Measurements from ENCODE around the gene TMTC4.
"Not testable (repeated sequence)": the region's sequence is repeated elsewhere in the genome, so short reads cannot be mapped to it uniquely, and the experiment has no call there.

The TMTC4 gene

GRCh38 chr13:100674572-100674871, at the start of gene TMTC4:
Gene TMTC4 (minus strand): TSS chr13:100674795. CDS start chr13:100670362, 4,433 bp downstream.
- DNase-seq, result no peak

DNA sequence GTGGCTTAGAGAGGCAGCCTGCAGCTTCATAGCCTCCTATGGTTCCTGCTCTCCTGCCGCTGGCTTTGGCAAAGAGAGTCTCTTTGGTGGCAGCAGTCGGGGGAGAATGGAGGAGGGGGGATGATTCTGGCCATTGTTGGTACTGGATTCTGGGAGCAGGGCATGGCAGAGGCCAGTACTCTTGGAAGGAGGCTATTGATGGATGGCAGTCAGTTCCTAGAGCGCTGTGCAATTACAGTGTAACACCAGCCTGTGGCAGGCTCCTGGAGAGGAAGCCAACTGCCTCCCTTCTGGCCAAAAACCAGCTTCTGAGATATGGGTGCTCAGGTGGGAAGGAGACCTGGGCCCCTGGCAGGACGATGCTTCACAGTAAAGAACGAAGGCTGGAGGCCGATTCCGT, 47.9 kb upstream of the TMTC4 start:
- intact Hi-C loops (cut with DNase I), result loop anchor here (1.0 kb wide), 1 partner anchor 266 kb away; no protein-coding TSS in a partner anchor
- DNase-seq, result no peak

More at GRCh38 chr13:100674572-100674871, at the start of gene TMTC4:
- intact Hi-C loops (cut with DNase I), result no loop called here

DNA sequence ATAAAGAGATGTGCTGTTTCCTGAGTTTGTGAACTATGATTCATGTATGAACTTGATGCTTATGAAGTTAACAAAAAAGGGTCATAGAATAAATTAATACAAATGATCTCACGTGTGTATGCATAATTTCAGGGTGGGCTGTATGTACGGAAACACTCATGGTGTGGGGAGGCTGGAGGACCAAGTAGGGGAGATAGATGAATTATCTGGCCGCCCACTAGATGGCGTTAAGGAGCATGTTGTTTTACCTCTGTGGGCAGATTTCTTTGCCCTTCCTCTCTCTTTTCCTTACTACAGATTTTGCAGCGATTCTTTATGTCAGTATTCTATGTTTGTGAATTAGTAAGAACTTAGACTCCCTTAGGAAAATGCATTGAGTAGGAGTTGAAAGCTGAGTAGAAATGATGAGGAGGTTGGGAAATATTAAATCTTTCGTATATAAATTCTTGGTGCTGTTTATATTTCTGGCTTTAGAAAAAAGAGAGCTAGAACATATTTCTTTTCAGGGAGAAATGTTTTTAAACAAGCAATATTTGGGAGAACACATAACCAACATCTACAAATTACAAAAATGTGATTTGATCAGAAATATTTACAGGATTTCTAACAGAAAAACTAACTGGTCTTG, 47.4 kb upstream of the TMTC4 start:
- peak in 5 of 10 donors; percentile 19 to 78 (median 56) for DNase-seq
- intact Hi-C loops (cut with DNase I), result loop anchor here (1.0 kb wide), 1 partner anchor 266 kb away; no protein-coding TSS in a partner anchor

GRCh38 chr13:100715604-100716003, 41.0 kb upstream of the TMTC4 start:
- intact Hi-C loops (cut with DNase I), result no loop called here
- DNase-seq, result peak in 1 of 10 donors; percentile 77

DNA sequence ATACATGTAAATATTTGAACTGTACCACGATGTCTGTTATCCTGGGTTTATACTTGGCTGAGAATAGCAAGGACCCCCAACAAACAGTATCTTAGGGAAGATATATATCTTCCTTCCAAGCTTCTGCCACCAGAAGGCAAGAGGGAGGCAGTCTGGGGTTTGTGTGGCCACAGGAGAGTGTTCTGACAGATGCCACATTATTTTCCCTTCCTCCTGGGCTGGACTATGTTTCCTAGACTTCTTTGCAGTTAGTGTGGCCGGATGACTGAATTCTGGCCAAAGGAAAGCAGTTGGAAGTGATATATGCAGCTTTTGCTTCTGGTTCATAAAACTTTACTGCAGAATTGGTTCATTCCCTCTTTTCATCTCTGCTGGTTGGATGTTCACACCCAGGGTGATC, 39.9 kb upstream of the TMTC4 start:
- DNase-seq, result no peak
- intact Hi-C loops (cut with DNase I), result no loop called here

DNA sequence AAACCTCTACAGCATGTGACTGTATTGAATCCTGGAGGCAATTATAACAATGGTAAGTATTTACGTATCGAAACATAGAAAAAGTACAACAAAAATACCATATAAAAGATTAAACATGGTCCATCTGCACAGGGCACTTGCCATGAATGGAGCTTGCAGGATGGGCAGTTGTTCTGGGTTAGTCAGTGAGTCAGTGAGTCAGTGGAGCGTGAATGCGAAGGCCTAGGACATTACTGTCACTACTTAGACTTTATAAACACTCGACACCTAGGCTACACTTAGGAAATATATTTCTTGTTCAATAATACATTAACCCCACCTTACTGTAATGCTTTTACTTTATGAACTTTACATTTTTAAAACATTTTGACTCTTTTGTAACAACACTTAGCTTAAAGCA, 35.6 kb upstream of the TMTC4 start:
- intact Hi-C loops (cut with DNase I), result no loop called here

GRCh38 chr13:100707818-100708740, 33.5 kb upstream of the TMTC4 start:
- intact Hi-C loops (cut with DNase I), result no loop called here
- DNase-seq, result peak in 1 of 10 donors; percentile 12

More for the DNA sequence above, 35.6 kb upstream of the TMTC4 start:
- DNase-seq, result no peak

- intact Hi-C loops (cut with DNase I); DNase-seq: not testable (repeated sequence)
Measured at GRCh38 chr13:100698331-100698730, 23.7 kb upstream of the TMTC4 start.

GRCh38 chr13:100695509-100695773, 20.8 kb upstream of the TMTC4 start:
- intact Hi-C loops (cut with DNase I), result no loop called here
- no peak for DNase-seq

DNA sequence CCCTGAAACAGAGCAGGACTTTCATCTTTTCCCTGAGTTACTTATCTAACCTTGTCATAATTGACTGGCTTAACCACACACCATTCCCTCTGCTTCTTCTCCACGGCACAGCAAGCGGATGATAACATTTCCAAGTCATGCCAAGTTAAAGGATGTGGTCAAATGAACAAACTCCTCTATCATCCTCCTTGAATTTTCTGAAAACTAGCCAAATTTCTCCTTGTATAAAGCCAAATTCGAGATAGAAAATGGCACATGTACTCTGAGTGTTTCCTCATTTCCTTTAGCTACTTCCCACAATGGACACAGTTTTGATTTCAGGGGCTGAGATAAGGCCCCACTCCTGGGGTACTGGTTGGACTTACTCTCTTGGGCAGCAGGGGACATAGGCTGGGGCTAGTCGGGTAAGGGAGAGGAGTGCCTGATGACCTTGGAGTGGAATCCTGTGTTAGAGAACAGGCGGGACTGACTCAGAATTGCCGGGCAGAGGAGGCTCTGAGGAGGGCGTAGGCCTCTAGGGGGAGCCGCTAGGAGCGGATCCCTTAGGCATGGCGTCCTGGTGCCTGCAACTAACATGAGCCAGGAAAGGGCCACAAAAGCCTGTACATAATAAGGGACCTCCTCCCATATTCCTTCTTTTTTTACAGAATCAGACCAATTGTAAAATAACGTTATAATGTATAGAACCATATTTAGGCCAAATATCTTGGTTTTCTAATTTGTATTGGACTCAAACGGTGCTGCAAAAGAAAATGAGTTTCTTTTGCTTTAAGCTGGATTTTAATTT, 20.3 kb upstream of the TMTC4 start:
- intact Hi-C loops (cut with DNase I), result no loop called here
- DNase-seq, result peak in 2 of 10 donors; percentile 33 to 37

DNA sequence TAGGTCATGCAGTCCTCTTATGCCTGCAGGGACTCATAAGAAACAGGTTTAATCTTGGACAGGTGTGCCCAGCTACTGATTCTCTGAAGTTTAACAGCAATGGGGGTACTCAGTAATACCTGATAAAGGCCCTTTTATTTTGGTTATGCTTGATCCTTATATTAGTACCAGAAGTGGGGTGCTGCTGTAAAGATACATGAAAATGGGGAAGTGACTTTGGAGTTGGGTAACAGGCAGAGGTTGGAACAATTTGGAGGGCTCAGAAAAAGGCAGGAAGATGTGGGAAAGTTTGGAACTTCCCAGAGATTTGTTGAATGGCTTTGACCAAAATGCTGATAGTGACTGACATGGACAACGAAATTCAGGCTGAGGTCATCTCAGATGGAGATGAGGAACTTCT, 14.6 kb upstream of the TMTC4 start:
- DNase-seq, result no peak
- intact Hi-C loops (cut with DNase I), result no loop called here

GRCh38 chr13:100680131-100680530, 5.5 kb upstream of the TMTC4 start:
- no peak for DNase-seq
- intact Hi-C loops (cut with DNase I), result no loop called here

- DNase-seq; intact Hi-C loops (cut with DNase I): not testable (repeated sequence)
Measured at GRCh38 chr13:100677128-100677527, 2.5 kb upstream of the TMTC4 start.

DNA sequence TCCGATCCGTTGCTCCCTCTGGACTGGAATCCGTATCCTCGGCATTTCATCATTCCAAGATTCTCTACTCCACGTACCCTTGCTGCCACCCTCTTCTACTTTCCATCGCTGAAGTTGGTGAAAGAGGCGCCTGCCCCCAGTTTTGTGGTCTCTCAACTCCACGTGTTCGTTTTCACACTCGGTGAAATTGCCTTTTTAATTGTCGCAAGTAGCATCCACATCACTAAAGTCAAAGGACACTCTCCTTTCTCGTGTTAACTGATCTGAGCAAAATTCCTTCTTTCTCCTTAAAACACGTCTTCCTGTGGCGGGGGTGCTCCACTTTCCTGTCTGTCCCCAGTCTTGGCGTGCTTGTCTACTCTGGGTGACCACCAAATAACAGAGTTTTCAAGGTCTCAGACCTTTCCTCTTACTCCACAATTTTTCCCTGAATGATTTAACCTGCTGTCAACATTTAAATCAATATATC, 1.1 kb upstream of the TMTC4 start:
- intact Hi-C loops (cut with DNase I), result no loop called here
- DNase-seq, result no peak

DNA sequence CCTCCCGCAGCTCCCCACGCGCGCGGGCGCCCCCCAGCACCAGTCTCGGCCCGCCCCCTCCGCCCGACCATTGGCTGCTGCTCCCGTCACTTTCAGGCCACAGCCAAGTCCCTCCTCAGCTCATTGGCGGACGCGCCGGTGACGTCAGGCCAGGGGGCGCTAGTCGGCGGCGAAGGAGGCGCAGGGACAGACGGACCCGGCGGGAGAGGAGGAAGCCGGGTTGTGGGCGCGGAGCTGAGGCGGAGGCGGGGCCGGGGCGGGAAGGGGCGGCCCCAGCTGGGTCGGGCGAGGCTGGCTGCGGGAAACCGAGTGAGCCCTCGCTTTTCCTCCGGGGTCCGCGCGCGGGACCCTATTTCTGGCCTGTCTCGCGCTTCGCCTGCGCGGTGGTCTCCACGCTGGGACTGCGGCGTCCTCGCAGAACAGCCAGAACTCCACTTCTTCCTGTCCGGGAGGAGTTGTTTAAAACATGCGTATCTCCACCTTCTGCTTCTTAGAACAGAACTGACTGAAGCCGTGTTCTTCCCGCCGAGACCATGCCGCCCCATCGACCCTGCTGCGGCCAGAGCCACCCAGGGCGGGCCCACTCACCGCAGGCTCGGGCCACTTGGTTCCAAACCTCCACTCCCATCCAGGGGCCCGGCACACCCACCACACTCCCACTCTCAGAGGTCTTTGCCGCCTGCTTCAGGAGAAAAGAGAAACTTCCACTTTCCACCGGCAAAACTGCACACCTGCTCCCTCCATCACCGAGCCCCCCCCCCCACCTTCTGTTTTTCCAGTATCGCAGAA, 471 bp upstream of the TMTC4 start:
- intact Hi-C loops (cut with DNase I), result no loop called here
- DNase-seq, result peak; percentile 100

- peak in 8 of 10 donors; percentile 26 to 95 (median 54) for DNase-seq
- intact Hi-C loops (cut with DNase I), result no loop called here
Measured at GRCh38 chr13:100673713-100674571, 653 bp downstream of the TMTC4 start.

DNA sequence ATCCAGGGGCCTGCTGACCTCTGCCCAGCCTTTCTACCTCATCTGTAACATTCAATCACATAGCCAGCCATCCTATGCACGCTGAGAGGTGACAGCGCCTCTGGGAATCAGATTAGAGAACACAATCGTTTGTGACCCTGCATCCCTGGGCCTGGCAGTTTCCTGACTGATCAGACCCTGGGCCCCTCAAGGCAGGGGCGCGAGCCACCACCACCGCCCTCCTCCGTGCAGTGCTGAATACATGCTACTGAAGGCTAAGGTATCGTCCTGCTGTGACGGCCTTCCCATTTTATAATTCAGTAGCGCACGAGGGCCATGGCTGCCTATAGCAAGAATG, 1.3 kb downstream of the TMTC4 start:
- DNase-seq, result peak in 2 of 10 donors; percentile 29 to 77
- intact Hi-C loops (cut with DNase I), result no loop called here

GRCh38 chr13:100671389-100672182, 3.0 kb downstream of the TMTC4 start:
- intact Hi-C loops (cut with DNase I), result no loop called here
- no peak for DNase-seq

DNA sequence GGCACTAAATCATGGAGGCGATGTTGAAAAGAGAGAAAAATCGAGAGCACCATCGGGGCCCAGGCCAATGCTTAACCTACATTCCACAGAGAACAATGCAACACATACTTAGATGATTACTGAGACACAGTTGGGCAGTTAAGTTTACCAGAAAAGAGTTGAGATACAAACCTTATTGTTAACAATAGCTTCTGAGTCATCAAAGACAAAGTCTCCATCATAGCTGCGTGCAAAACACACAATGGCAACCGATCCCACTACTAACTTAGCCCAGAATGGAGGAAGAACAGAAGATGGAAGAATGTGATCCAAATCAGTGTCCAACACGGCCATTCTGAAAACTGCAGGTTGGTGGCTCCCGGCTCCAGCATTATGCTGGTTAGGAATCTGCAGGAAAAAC, 6.2 kb downstream of the TMTC4 start:
- intact Hi-C loops (cut with DNase I), result no loop called here
- DNase-seq, result no peak

Data from posterior cingulate gyrus (tissue), 11 donors.